OCI-LY7 (cell line): ENCODE data around the gene UBTD1. TPM values are rescaled to one million over a fixed set of nuclear protein-coding genes. Genes with fewer than 3 reads are reported as not detected.

Experiments used
- BruUV-seq: library from RNA; stranded (reverse); fragments of 400-500 nt; replicated peaks from 2 replicates; lab custom pipeline; 2021; lab: Mats Ljungman, UMichigan
- CTCF ChIA-PET: fragments of 300-600 bp; sonication (Branson Sonifier 250); formaldehyde crosslinking; loops from one replicate; lab custom pipeline; 2022; ENCODE audit warnings: antibody characterized with exemption; ENCODE audit not compliant: unreplicated experiment; lab: Charles Lee
- POLR2A ChIA-PET: fragments of 300-600 bp; sonication (Branson Sonifier 250); formaldehyde crosslinking; loops from one replicate; lab custom pipeline; 2022; ENCODE audit warnings: antibody characterized with exemption; lab: Charles Lee
- DNase-seq: peaks from one replicate; pipeline ENCODE4 v3.0.0-alpha.2; 2015; ENCODE audit warnings: low spot score
- H2AFZ ChIP-seq: fragments of 200-600 bp; sonication (generic), shearing (Covaris generic); 2 replicates; pipeline ENCODE4 v1.6.1; 2014; ENCODE audit warnings: mild to moderate bottlenecking, antibody characterized with exemption, low read length, moderate library complexity
- H3K27ac ChIP-seq: fragments of 200-600 bp; sonication (generic); 2 replicates; pipeline ENCODE4 v1.5.1; 2014; ENCODE audit warnings: mixed run types, low read depth, mild to moderate bottlenecking, moderate library complexity, low read length, inconsistent platforms; ENCODE audit not compliant: poor library complexity, severe bottlenecking
- H3K36me3 ChIP-seq: fragments of 200-600 bp; sonication (generic); 2 replicates; pipeline ENCODE4 v1.6.1; 2014; ENCODE audit warnings: mild to moderate bottlenecking, antibody characterized with exemption, low read length, moderate library complexity, mixed read lengths; ENCODE audit not compliant: insufficient read depth
- H3K4me1 ChIP-seq: fragments of 200-600 bp; sonication (generic); 2 replicates; pipeline ENCODE4 v1.5.1; 2014; ENCODE audit warnings: mild to moderate bottlenecking, low read length; ENCODE audit not compliant: insufficient read depth, poor library complexity, severe bottlenecking
- H3K4me2 ChIP-seq: fragments of 200-600 bp; sonication (generic); 2 replicates; pipeline ENCODE4 v1.6.1; 2014; ENCODE audit warnings: mild to moderate bottlenecking, low read length
- H3K4me3 ChIP-seq: fragments of 200-600 bp; sonication (generic); 2 replicates; pipeline ENCODE4 v1.5.1; 2014; ENCODE audit warnings: mild to moderate bottlenecking, low read depth, low read length; ENCODE audit not compliant: poor library complexity, severe bottlenecking
- H3K79me2 ChIP-seq: fragments of 200-600 bp; sonication (generic); 2 replicates; pipeline ENCODE4 v1.6.1; 2016; ENCODE audit warnings: low read depth, mild to moderate bottlenecking, low read length, moderate library complexity, mixed read lengths; ENCODE audit not compliant: insufficient read depth
- H3K9me2 ChIP-seq: fragments of 200-600 bp; sonication (generic); 2 replicates; pipeline ENCODE4 v1.6.1; 2016; ENCODE audit warnings: mild to moderate bottlenecking, low read length, mixed read lengths; ENCODE audit not compliant: insufficient read depth
- H3K9me3 ChIP-seq: fragments of 200-600 bp; sonication (generic); 2 replicates; pipeline ENCODE4 v1.6.1; 2014; ENCODE audit warnings: mild to moderate bottlenecking, mixed run types, low read length, mixed read lengths
- H4K20me1 ChIP-seq: fragments of 200-600 bp; sonication (generic); 2 replicates; pipeline ENCODE4 v1.6.1; 2014; ENCODE audit warnings: mild to moderate bottlenecking, antibody characterized with exemption, low read length, moderate library complexity, mixed read lengths; ENCODE audit not compliant: insufficient read depth
- CTCF ChIP-seq: fragments of 200-600 bp; sonication (generic); conservative IDR thresholded peaks from 2 replicates; pipeline ENCODE4 v1.5.1; 2014; ENCODE audit warnings: mild to moderate bottlenecking, antibody characterized with exemption, low read length, moderate library complexity, mixed read lengths
- EZH2phosphoT487 ChIP-seq: fragments of 200-600 bp; sonication (generic); IDR thresholded peaks from 2 replicates; pipeline ENCODE4 v1.6.1; 2018; ENCODE audit warnings: low read depth, borderline replicate concordance, mild to moderate bottlenecking, mixed run types, antibody characterized with exemption, low read length, moderate library complexity, mixed read lengths
- intact Hi-C: fragments of 100-400 bp; cut with micrococcal nuclease; formaldehyde crosslinking; loops from one replicate; pipeline ENCODE4 v1.10.0; 2022; ENCODE audit not compliant: unreplicated experiment
- total RNA-seq, 2 experiments: library from RNA; depleted of rRNA in 1 of 2; stranded (reverse); fragments of >200 nt in 1 of 2; shearing (Covaris generic) in 1 of 2; gene quantifications; 2 replicates each; pipeline ENCODE4 v1.2.3, GENCODE V29; 2014 to 2022

UBTD1 gene
- total RNA-seq, 2 experiments from 2014 or later: 1.4 to 2.2 TPM

DNA sequence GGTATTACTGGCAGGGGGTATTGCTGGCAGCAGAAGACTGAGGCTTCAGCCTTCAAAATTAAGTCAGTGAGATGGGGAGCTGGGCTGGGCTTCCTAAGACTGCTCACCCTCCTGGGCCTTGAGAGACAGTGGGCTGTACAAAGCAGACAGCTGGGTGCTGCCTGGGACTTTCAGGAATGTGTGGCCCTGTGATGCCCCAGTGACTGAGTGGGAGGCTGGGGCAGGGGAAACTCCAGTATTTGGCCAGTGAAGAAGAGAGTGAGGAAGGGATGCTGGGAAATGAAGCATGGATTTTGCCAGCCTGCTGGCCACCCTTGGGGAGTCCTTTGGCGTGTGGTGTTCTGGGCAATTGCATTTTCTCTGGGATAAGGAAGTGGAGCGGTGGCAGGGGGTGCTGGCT is 74.3 kb downstream of the UBTD1 start:
- intact Hi-C loops: loop anchor here (5.0 kb wide), 1 partner anchor 159 kb away; no protein-coding TSS in a partner anchor
- no peak overlapping the region for H3K4me2 ChIP-seq
- no peaks in the 10 kb centered on the region for H3K9me2 ChIP-seq
- H2AFZ ChIP-seq: no peak overlapping the region
- no peaks in the 10 kb centered on the region for H3K36me3 ChIP-seq
- no peaks in the 10 kb centered on the region for H3K9me3 ChIP-seq
- H3K4me1 ChIP-seq: no peaks in the 10 kb centered on the region
- TF ChIP-seq CTCF: no peak
- TF ChIP-seq EZH2phosphoT487: no peak
- CTCF ChIA-PET: interaction anchor here (1.6 kb wide), 1 partner anchor 39 kb away, joined by 3 read pairs; no protein-coding TSS in a partner anchor
- POLR2A ChIA-PET: interaction anchor here (1.3 kb wide), 1 partner anchor 38 kb away, joined by 3 read pairs; no protein-coding TSS in a partner anchor
- H3K27ac ChIP-seq: no peak overlapping the region
- H4K20me1 ChIP-seq: no peaks in the 10 kb centered on the region
- DNase-seq: no peak
- H3K4me3 ChIP-seq: no peak overlapping the region
- no peaks in the 10 kb centered on the region for H3K79me2 ChIP-seq
- BruUV-seq: no TSS peak

DNA sequence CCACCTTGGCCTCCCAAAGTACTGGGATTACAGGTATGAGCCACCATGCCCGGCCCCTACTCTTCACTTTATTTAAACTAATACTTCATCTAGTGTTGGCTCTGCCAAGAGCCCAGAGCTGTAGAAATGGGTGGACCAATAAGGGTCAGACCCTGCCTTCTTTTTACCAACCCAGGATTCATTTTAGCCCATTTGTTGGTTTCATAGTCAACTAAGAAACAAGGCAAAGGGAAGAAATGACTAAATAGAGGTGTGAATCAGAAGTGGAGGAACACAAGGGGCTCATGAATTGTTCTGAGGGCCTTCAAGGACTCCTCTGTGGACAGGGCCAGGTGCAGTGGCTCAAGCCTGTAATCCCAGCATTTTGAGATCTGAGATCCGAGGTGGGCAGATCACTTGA is 74.9 kb downstream of the UBTD1 start:
- Histone ChIP-seq H3K27ac (no peak overlapping the region), H2AFZ (no peak overlapping the region), H3K9me2 (no peaks in the 10 kb centered on the region), H3K36me3 (no peaks in the 10 kb centered on the region), H3K79me2 (no peaks in the 10 kb centered on the region), H4K20me1 (no peaks in the 10 kb centered on the region), H3K9me3 (no peaks in the 10 kb centered on the region), H3K4me3 (no peak overlapping the region), H3K4me2 (no peak overlapping the region), H3K4me1 (no peaks in the 10 kb centered on the region)
- ChIA-PET CTCF (no interaction called here), POLR2A (no interaction called here)
- BruUV-seq: no TSS peak
- no peak for DNase-seq
- intact Hi-C loops: loop anchor here (5.0 kb wide), 1 partner anchor 159 kb away; no protein-coding TSS in a partner anchor
- no peak for TF ChIP-seq CTCF
- no peak for TF ChIP-seq EZH2phosphoT487

GRCh38 chr10:97574374-97575126 is 75.8 kb downstream of the UBTD1 start:
- no TSS peak for BruUV-seq
- no peaks in the 10 kb centered on the region for H3K4me1 ChIP-seq

More at GRCh38 chr10:97574374-97575126, 75.8 kb downstream of the UBTD1 start:
- TF ChIP-seq CTCF (no peak), EZH2phosphoT487 (no peak)
- H3K9me2 ChIP-seq: no peaks in the 10 kb centered on the region
- DNase-seq: no peak
- H4K20me1 ChIP-seq: no peaks in the 10 kb centered on the region
- H2AFZ ChIP-seq: no peak overlapping the region
- POLR2A ChIA-PET: no interaction called here
- intact Hi-C loops: loop anchor here (5.0 kb wide), 1 partner anchor 158 kb away; no protein-coding TSS in a partner anchor
- H3K79me2 ChIP-seq: no peaks in the 10 kb centered on the region
- H3K9me3 ChIP-seq: no peaks in the 10 kb centered on the region
- H3K27ac ChIP-seq: no peak overlapping the region
- no peak overlapping the region for H3K4me3 ChIP-seq
- H3K4me2 ChIP-seq: no peak overlapping the region
- H3K36me3 ChIP-seq: no peaks in the 10 kb centered on the region
- CTCF ChIA-PET: no interaction called here
